Renal cortex interstitium (tissue), 11 donors: ENCODE data around the gene PCDHGA12. TPM values are rescaled to one million over a fixed set of nuclear protein-coding genes. Genes with fewer than 3 reads are reported as not detected.
"Not testable (repeated sequence)": the region's sequence is repeated elsewhere in the genome, so short reads cannot be mapped to it uniquely, and the experiment has no call there.

ENCODE experiments used
- DNase-seq, 11 donors: peaks; one replicate each; pipeline ENCODE4 v3.0.0-alpha.2; 2013; ENCODE audit warnings: low read depth in 9 of 11, low spot score in 4 of 11; ENCODE audit errors: extremely low read depth in 1 of 11
- polyA plus RNA-seq, 3 donors: library from polyadenylated mRNA; unstranded; fragments of 120-200 nt; gene quantifications; one replicate each; pipeline ENCODE4 v1.2.1, GENCODE V29; 2013; ENCODE audit not compliant: insufficient read length in 3 of 3

PCDHGA12 gene
- polyA plus RNA-seq, 3 donors, result 1.5 to 3.0 (median 1.9) TPM

DNA sequence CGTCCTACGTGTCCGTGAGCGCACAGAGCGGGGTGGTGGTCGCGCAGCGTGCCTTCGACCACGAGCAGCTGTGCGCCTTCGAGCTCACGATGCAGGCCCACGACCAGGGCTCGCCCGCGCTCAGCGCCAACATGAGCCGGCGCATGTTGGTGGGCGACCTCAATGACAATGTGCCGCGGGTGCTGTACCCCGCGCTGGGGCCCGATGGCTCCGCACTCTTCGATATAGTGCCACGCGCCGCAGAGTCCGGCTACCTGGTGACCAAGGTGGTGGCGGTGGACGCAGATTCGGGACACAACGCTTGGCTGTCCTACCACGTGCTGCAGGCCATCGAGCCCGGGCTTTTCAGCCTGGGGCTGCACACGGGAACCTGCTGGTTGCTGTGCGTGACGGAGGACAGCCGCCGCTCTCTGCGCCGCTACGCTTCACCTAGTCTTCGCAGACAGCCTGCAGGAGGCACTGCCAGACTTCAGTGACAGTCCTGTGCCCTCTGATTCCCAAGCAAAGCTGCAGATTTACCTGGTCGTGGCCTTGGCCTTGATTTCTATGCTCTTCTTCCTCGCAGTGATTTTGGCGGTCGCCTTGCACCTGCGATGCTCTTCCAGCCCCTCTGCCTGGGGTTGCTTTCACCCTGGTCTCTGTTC, 2.4 kb upstream of the PCDHGA12 start:
- no peak for DNase-seq

DNA sequence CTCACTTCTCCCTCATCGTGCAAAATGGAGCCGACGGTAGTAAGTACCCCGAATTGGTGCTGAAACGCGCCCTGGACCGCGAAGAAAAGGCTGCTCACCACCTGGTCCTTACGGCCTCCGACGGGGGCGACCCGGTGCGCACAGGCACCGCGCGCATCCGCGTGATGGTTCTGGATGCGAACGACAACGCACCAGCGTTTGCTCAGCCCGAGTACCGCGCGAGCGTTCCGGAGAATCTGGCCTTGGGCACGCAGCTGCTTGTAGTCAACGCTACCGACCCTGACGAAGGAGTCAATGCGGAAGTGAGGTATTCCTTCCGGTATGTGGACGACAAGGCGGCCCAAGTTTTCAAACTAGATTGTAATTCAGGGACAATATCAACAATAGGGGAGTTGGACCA, 979 bp downstream of the PCDHGA12 start:
- no peak for DNase-seq

DNA sequence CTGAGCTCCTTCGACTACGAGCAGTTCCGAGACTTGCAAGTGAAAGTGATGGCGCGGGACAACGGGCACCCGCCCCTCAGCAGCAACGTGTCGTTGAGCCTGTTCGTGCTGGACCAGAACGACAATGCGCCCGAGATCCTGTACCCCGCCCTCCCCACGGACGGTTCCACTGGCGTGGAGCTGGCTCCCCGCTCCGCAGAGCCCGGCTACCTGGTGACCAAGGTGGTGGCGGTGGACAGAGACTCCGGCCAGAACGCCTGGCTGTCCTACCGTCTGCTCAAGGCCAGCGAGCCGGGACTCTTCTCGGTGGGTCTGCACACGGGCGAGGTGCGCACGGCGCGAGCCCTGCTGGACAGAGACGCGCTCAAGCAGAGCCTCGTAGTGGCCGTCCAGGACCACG, 2.0 kb downstream of the PCDHGA12 start:
- not testable (repeated sequence) for DNase-seq

DNA sequence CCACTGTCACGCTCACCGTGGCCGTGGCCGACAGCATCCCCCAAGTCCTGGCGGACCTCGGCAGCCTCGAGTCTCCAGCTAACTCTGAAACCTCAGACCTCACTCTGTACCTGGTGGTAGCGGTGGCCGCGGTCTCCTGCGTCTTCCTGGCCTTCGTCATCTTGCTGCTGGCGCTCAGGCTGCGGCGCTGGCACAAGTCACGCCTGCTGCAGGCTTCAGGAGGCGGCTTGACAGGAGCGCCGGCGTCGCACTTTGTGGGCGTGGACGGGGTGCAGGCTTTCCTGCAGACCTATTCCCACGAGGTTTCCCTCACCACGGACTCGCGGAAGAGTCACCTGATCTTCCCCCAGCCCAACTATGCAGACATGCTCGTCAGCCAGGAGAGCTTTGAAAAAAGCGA, 2.4 kb downstream of the PCDHGA12 start:
- DNase-seq, result not testable (repeated sequence)

DNA sequence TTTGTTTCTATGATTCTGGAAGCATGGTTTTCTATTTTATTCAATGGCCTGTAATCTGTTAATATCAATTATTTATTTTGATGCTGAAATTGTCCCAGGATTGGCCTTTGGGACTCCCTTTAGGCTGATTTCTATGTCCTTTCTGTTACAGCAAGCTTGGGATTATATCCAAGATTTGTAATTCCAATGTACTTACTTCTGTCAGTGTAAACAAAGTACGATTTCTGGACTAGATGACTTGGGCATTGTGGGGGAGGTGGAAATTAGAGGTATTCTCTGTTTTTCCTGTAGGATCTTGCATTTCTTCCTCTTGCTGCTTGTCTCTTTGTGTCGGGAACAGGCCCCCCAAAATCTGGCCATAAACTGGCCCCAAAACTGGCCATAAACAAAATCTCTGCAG, 3.7 kb downstream of the PCDHGA12 start:
- DNase-seq, result no peak

DNA sequence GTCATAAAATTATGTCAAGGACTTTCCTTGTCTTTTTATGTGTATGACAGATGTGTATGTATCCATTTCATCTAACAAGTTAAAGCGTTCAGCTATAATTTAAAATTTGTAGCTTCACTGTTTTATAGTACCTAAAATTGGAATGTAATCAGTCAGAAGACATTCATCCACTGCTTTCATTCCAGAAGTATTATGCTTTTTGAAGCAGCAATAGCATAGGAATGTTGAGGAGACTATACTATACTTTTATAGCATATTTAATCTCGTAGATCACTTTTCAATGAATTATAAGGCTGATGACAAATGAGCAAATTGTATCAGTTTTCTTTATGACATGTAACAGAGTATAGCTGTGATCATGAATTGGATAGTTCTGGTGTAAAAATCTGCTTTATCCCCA, 6.9 kb downstream of the PCDHGA12 start:
- DNase-seq, result no peak

DNA sequence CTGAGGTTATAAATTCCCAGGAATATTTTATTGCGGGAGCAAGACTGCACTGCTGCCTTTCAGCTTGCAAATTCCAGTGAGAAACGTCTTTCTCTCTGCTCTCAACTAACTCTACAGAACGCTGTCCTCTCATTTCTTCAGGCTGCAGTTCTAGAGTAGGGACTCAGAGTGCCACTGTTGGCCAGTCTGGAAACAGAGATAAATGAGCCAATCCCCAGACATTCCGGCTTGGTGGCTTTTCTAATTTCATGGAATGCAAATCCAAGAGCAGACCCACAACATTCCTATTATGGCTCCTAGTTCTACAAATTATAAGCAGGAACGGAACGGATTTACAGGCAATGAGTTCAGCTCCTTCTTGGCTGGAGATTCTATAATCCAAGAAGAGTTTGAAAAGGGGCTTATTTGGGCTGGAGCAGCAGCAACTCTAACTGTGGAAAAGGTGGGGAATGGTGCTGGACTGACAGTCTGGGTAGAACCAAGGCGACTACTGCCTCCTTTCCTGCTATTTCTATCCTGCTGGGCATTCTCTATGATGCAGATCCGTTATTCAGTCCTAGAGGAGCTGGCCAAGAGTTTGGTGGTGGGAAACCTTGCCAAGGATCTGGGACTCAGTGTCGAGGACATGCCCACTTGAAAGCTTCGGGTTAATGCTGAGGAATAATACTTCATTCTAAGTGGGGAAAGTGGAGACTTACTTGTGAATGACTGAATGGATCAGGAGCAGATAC, 9.3 kb downstream of the PCDHGA12 start:
- no peak for DNase-seq

DNA sequence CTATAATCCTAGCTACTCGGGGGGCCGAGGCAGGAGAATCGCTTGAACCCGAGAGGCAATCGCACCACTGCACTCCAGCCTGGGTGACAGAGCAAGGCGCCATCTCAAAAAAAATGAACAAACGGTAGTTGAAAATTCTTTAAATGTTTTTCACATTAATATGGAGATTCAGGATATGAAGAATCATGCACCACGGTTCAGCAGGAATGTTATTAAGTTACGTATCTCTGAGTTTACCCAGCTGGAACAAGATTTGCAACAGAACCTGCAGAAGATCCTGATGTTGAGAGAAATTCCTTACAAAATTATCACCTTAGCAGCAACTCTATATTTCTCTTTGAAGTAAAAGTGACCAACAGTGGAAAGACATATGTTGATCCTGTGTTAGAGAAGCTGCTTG, 10.0 kb downstream of the PCDHGA12 start:
- no peak for DNase-seq

DNA sequence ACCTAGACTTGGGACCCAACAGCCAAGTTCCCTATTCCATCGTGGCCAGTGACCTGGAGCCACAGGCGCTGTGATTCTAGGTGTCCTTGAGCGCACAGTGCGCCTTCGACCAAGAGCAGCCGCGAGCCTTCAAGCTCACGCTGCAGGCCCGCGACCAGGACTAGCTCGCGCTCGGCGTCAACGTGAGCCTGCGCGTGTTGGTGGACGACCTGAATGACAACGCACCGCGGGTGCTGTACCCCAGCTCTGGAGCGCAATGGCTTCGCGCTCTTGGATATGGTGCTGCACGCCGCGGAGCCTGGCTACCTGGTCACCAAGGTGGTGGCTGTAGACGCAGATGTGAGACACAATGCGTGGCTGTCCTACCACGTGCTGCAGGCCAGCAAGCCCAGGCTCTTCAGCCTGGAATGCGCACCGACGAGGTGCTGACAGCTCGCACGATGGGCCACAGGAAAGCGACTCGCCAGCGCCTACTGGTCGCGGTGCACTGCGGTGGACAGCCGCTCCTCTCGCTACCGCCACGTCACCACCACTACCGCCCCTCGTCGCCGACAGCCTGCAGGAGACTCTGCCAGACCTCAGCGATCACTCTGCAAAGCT, 11.4 kb downstream of the PCDHGA12 start:
- DNase-seq, result no peak

DNA sequence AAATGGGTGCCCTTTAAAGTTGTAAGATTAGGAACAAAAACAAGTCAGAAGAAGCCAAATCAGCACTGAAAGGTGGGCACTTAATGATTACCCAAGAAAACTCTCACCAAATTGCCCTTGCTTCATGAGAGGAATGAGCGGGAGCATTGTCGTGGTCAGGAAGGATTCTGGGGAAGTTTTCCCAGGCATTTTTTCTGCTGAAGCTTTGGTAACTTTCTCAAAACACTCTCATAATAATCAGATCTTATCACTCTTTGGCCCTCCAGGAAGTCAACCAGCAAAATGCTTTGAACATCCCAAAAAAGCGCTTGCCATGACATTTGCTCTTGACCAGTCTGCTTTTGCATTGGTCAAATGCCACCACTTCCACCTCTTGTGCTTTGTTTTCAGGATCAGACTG, 35.0 kb downstream of the PCDHGA12 start:
- no peak for DNase-seq

DNA sequence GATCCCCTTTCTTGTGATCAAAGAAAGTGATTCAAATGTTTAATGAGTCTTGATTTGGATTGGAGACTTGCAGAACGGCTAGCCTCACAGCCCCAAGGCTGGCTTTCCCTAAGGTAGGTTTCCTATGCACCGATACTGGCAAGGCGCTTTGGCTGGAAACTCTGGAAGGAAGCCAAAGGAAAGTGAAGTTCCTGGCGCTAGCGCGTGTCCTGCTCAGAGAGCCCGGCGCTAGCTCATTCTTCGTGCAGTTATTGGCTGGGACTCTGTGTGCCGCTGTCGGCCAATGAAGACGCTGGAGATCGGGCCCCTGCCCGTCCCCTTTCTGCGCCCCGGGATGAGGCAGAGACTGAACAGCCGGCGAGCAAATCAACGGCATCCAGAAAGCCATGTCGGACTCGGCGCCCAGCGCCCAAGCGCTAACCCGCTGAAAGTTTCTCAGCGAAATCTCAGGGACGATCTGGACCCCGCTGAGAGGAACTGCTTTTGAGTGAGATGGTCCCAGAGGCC, 45.4 kb downstream of the PCDHGA12 start, which contains the start of gene PCDHGC3:
TSS of gene PCDHGC3 (plus strand) at position 342 of the 507 bp plus-strand sequence. CDS start at position 493, 151 bp downstream.
- peak; percentile 78 to 93 (median 87) for DNase-seq

DNA sequence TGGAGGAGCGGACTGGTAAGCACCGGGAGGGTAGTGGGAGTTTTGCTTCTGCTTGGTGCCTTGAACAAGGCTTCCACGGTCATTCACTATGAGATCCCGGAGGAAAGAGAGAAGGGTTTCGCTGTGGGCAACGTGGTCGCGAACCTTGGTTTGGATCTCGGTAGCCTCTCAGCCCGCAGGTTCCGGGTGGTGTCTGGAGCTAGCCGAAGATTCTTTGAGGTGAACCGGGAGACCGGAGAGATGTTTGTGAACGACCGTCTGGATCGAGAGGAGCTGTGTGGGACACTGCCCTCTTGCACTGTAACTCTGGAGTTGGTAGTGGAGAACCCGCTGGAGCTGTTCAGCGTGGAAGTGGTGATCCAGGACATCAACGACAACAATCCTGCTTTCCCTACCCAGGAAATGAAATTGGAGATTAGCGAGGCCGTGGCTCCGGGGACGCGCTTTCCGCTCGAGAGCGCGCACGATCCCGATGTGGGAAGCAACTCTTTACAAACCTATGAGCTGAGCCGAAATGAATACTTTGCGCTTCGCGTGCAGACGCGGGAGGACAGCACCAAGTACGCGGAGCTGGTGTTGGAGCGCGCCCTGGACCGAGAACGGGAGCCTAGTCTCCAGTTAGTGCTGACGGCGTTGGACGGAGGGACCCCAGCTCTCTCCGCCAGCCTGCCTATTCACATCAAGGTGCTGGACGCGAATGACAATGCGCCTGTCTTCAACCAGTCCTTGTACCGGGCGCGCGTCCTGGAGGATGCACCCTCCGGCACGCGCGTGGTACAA, 46.0 kb downstream of the PCDHGA12 start:
- peak in 9 of 11 donors; percentile 70 to 85 (median 78) for DNase-seq

DNA sequence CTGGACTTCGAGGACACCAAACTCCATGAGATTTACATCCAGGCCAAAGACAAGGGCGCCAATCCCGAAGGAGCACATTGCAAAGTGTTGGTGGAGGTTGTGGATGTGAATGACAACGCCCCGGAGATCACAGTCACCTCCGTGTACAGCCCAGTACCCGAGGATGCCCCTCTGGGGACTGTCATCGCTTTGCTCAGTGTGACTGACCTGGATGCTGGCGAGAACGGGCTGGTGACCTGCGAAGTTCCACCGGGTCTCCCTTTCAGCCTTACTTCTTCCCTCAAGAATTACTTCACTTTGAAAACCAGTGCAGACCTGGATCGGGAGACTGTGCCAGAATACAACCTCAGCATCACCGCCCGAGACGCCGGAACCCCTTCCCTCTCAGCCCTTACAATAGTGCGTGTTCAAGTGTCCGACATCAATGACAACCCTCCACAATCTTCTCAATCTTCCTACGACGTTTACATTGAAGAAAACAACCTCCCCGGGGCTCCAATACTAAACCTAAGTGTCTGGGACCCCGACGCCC, 46.8 kb downstream of the PCDHGA12 start:
- DNase-seq, result no peak

DNA sequence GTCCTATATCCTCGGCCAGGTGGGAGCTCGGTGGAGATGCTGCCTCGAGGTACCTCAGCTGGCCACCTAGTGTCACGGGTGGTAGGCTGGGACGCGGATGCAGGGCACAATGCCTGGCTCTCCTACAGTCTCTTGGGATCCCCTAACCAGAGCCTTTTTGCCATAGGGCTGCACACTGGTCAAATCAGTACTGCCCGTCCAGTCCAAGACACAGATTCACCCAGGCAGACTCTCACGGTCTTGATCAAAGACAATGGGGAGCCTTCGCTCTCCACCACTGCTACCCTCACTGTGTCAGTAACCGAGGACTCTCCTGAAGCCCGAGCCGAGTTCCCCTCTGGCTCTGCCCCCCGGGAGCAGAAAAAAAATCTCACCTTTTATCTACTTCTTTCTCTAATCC, 47.5 kb downstream of the PCDHGA12 start:
- no peak for DNase-seq

DNA sequence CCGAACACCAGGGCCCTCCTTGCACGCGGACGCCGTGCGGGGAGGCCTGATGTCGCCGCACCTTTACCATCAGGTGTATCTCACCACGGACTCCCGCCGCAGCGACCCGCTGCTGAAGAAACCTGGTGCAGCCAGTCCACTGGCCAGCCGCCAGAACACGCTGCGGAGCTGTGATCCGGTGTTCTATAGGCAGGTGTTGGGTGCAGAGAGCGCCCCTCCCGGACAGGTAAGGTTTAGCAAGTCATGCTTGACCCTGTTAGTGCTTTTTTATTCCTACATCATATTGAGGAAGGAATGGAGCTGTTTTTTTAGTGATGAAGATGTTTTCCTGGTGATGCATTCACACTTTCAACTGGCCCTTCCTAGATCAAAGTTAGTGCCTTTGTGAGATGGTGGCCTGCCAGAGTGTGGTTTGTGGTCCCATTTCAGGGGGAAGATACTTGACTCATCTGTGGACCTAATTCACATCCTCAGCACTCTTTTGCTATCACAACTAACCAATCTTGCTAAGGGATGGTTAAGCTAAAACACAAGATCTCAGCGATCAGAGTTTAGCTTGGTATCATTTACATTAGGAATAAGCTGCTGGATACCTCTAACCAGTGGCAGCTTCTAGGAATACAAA, 48.1 kb downstream of the PCDHGA12 start:
- peak in 1 of 11 donors; percentile 52 for DNase-seq

DNA sequence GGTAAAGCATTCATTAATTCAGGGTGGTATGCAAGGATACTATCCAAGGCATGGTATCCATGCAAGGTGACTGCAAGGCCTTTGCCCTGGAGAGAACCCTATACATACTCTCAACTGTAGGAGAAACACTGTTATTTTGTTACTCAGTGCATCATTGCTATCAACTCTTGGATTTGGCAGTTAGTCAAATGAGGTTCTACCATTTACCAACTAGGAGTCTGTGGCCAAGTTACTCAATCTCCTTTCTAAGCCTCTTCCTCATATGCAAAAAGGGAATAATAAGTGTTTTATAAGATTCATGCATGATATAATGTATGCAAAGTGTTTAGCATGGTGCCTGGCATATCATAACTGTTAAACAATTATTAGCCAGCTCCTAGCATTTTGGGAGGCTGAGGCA, 49.5 kb downstream of the PCDHGA12 start:
- DNase-seq, result no peak
